HEK293T (cell line): ENCODE measurements around the gene ERN1.

Experiments
- CTCF ChIA-PET: fragments of 350-600 bp; formaldehyde crosslinking; extraction: SDS; loops from one replicate; lab custom pipeline; 2021; ENCODE audit warnings: antibody characterized with exemption, inconsistent platforms; lab: Yijun Ruan, JAX
- POLR2A ChIA-PET: fragments of 350-600 bp; formaldehyde crosslinking; extraction: SDS; loops from one replicate; lab custom pipeline; 2020; ENCODE audit warnings: antibody characterized with exemption, inconsistent platforms; lab: Yijun Ruan, JAX
- DNase-seq: peaks from one replicate; pipeline ENCODE4 v3.0.0; 2012; ENCODE audit warnings: mixed read lengths; ENCODE audit errors: extremely low spot score
- ARNT ChIP-seq: fragments of 450-650 bp; IDR thresholded peaks from 2 replicates; pipeline ENCODE4 v1.6.1; 2017; ENCODE audit warnings: mild to moderate bottlenecking
- BHLHE40 ChIP-seq: fragments of 450-650 bp; IDR thresholded peaks from 2 replicates; pipeline ENCODE4 v1.6.1; 2016; ENCODE audit warnings: mild to moderate bottlenecking, moderate library complexity, borderline replicate concordance
- CTBP1 ChIP-seq: fragments of 450-650 bp; IDR thresholded peaks from 2 replicates; pipeline ENCODE4 v1.6.1; 2016; ENCODE audit warnings: borderline replicate concordance
- ELF4 ChIP-seq: fragments of 450-650 bp; IDR thresholded peaks from 2 replicates; pipeline ENCODE4 v1.6.1; 2017; ENCODE audit warnings: antibody characterized with exemption
- FOXA1 ChIP-seq: fragments of 450-650 bp; IDR thresholded peaks from 2 replicates; pipeline ENCODE4 v1.6.1; 2016; ENCODE audit warnings: mild to moderate bottlenecking
- FOXK2 ChIP-seq: fragments of 450-650 bp; IDR thresholded peaks from 2 replicates; pipeline ENCODE4 v1.6.1; 2016; ENCODE audit warnings: mild to moderate bottlenecking
- FOXM1 ChIP-seq: fragments of 450-650 bp; IDR thresholded peaks from 2 replicates; pipeline ENCODE4 v1.6.1; 2017; ENCODE audit warnings: mild to moderate bottlenecking, borderline replicate concordance
- HDGF ChIP-seq: fragments of 450-650 bp; IDR thresholded peaks from 2 replicates; pipeline ENCODE4 v1.6.1; 2017; ENCODE audit warnings: antibody characterized with exemption, borderline replicate concordance
- L3MBTL2 ChIP-seq: fragments of 450-650 bp; conservative IDR thresholded peaks from 2 replicates; pipeline ENCODE4 v1.6.1; 2016; ENCODE audit warnings: mild to moderate bottlenecking
- LEF1 ChIP-seq: fragments of 450-650 bp; IDR thresholded peaks from 2 replicates; pipeline ENCODE4 v1.6.1; 2017; ENCODE audit warnings: mild to moderate bottlenecking, borderline replicate concordance
- NFRKB ChIP-seq: fragments of 450-650 bp; IDR thresholded peaks from 2 replicates; pipeline ENCODE4 v1.6.1; 2016; ENCODE audit warnings: mild to moderate bottlenecking, moderate library complexity
- SP1 ChIP-seq: fragments of 450-650 bp; IDR thresholded peaks from 2 replicates; pipeline ENCODE4 v1.6.1; 2017
- SUZ12 ChIP-seq: fragments of 450-650 bp; IDR thresholded peaks from 2 replicates; pipeline ENCODE4 v1.6.1; 2016; ENCODE audit warnings: mild to moderate bottlenecking
- TARDBP ChIP-seq: fragments of 450-650 bp; IDR thresholded peaks from 2 replicates; pipeline ENCODE4 v1.6.1; 2016
- ZNF384 ChIP-seq: fragments of 450-650 bp; IDR thresholded peaks from 2 replicates; pipeline ENCODE4 v1.6.1; 2016
- TF ChIP-seq, protein P1 (sequence below): fragments of 450-650 bp; IDR thresholded peaks from 2 replicates; pipeline ENCODE4 v1.6.1; 2016

The ERN1 gene

DNA sequence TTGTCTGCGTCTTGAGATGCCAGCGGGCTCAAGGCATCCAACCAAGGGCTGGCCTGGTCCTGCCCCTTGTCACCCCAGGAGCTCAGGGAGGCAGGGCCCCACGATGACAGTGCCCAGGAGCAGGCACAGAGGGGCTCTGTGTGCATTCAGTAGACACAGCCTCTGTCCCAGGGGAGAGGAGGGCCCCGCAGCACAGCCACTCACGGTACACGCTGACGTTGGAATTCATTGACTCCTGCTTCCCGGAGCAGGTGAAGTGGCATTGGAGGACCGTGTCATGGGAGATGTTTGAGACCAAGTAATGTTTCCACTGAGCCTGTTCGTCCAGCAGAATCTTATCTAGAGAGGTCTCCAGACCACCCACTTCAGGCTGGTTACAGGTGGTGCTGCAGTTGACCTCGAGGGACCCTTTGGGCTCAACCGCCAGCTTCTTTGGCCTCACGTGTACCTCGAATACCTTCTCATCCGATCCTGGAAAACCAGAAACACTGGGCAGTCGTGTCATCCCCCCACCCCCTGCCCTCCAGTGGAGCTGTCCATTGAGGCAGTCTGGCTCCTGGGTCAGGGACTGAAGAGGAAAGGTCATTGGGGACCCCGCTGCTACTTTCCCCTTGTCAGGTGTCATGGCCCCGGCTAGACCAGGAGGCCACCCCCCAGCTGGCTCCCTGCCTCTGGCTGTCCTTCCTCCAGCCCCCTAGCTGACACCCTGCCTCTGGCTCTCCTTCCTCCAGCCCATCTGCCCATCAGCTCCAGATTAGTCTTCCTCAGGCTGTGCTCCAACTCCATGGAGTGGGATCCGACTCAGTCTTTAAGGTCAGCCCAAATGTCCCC, 124.8 kb downstream of the ERN1 start:
- no peak for TF ChIP-seq NFRKB
- no peak for TF ChIP-seq ELF4
- TF ChIP-seq ARNT, result no peak
- no peak for TF ChIP-seq CTBP1
- TF ChIP-seq LEF1, result no peak
- no peak for TF ChIP-seq SUZ12
- TF ChIP-seq BHLHE40, result no peak
- TF ChIP-seq FOXA1, result no peak
- no peak for TF ChIP-seq L3MBTL2
- TF ChIP-seq ZNF384, result no peak
- no peak for TF ChIP-seq FOXM1
- TF ChIP-seq SP1, result no peak
- no peak for TF ChIP-seq HDGF
- no peak for TF ChIP-seq FOXK2
- no peak for TF ChIP-seq TARDBP
- TF ChIP-seq, protein P1, sequence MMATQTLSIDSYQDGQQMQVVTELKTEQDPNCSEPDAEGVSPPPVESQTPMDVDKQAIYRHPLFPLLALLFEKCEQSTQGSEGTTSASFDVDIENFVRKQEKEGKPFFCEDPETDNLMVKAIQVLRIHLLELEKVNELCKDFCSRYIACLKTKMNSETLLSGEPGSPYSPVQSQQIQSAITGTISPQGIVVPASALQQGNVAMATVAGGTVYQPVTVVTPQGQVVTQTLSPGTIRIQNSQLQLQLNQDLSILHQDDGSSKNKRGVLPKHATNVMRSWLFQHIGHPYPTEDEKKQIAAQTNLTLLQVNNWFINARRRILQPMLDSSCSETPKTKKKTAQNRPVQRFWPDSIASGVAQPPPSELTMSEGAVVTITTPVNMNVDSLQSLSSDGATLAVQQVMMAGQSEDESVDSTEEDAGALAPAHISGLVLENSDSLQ, result no peak
- no peak for DNase-seq
- CTCF ChIA-PET, result interaction anchor here (0.6 to 2.1 kb wide), 3 partner anchors 12 to 118 kb away, joined by 3 to 6 read pairs (median 3); no protein-coding TSS in a partner anchor
- POLR2A ChIA-PET, result interaction anchor here (1.1 to 1.7 kb wide), 2 partner anchors 10 to 20 kb away, joined by 3 to 6 read pairs; no protein-coding TSS in a partner anchor

DNA sequence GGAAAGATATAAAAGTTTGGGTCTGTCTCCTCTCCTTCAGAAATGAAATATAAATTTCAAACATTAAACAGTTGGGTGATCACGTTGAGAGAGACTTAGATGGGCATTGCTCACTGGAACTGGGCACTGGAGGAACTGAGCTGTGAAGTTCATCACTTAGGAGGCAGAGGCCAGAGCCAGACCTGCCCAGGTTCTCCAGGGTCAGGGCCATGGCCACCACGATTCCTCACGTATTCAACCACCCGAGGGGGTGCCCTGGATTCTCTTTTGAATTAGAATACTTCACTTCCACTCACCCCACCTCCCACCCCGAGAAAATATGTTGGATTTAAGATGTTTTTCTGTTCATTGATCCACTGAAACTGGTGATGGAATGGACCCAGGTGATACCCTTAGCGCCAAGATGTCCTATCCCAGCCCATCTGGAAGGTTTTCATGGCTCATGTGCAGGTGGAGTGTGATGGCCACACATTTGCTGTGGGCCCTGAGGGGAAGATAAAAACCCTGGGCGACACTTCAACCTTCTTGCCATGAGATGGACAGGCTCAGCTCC, 125.7 kb downstream of the ERN1 start:
- CTCF ChIA-PET, result no interaction called here

DNA sequence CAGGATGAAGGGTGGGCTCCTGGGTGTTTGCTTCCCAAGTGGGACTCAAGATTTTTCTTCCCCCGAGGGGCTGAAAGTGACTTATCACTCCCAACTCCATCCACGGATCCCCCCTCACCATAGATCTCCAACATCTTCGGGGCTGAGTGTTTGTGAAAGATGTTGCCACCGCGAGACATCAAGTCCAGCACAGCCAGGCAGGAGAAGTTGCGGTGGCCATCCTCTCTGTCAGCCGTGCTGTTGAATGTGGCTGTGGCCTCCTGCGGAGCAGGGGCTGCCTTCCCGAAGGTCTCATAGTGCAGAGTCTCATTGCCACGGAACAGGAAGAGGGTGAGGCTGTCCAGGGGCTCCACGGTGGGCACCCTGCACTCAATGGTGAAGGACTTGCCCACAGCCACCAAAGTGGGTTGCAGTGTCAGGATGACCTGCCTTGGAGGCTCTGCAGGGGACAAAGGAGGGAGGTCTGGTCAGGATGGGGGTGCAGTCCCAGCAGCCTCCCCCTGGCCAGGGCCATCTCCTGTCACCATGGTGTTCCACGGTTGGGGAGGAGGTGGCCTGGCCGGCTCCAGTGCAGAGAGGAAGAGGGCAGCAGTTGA, 126.3 kb downstream of the ERN1 start:
- ChIA-PET CTCF (no interaction called here), POLR2A (no interaction called here)
- TF ChIP-seq FOXK2, result no peak
- TF ChIP-seq HDGF, result no peak
- no peak for TF ChIP-seq BHLHE40
- no peak for TF ChIP-seq LEF1
- no peak for TF ChIP-seq FOXM1
- TF ChIP-seq CTBP1, result no peak
- no peak for TF ChIP-seq NFRKB
- DNase-seq, result no peak

More for the DNA sequence above, 125.7 kb downstream of the ERN1 start:
- DNase-seq, result no peak
- no peak for TF ChIP-seq SUZ12
- TF ChIP-seq HDGF, result no peak
- TF ChIP-seq CTBP1, result no peak
- TF ChIP-seq, protein P1, result no peak
- no peak for TF ChIP-seq ARNT
- TF ChIP-seq NFRKB, result no peak
- no peak for TF ChIP-seq L3MBTL2
- no peak for TF ChIP-seq FOXM1
- TF ChIP-seq SP1, result no peak
- POLR2A ChIA-PET, result no interaction called here

DNA sequence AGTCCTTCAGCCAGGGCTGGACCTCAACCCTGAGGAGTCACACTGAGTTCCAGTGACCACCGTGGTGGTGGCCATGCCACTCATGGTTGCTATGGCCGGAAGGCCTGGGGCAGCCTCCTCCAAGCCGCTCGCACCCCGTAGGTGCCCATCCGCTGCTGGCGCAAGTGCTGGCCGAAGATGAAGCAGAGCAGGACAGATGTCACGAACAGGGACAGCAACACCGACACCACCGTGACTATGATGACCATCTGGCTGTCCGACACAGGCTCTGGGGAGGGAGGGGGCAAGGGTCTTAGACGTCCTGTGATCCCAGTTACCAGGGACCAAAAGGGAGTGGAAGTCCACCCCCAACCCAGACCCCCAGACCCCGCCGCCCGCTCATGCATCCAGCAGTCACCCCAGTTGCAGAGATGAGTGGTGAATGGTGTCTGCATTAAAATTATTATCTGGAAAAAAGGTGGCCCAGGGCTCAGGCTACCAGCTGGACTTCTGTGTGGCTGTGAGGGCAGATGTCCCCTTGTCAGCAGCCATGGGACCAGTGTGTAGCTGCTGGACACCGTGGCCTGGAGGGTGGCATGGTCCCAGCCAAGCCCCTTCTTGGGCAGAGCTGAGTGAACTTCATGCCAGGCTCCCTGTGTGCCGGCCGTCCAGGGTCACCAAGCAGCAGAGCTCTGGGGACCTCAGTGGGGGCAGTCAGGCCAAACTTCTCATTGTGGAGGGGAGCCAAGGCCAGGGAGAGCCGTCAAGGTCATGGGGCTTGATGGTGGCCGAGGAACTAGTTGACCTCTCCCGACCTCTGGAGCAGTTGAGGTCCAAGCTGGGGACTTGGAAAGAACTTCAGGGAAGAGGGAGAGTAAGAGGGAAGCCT, 127.1 kb downstream of the ERN1 start:
- DNase-seq, result no peak
- no peak for TF ChIP-seq ARNT
- no peak for TF ChIP-seq LEF1
- TF ChIP-seq NFRKB, result no peak
- no peak for TF ChIP-seq HDGF
- TF ChIP-seq BHLHE40, result no peak
- no peak for TF ChIP-seq SUZ12
- no peak for TF ChIP-seq L3MBTL2
- TF ChIP-seq FOXK2, result no peak
- POLR2A ChIA-PET, result no interaction called here
- CTCF ChIA-PET, result interaction anchor here (1.1 to 1.3 kb wide), 2 partner anchors 13 to 26 kb away, joined by 3 to 5 read pairs; no protein-coding TSS in a partner anchor

DNA sequence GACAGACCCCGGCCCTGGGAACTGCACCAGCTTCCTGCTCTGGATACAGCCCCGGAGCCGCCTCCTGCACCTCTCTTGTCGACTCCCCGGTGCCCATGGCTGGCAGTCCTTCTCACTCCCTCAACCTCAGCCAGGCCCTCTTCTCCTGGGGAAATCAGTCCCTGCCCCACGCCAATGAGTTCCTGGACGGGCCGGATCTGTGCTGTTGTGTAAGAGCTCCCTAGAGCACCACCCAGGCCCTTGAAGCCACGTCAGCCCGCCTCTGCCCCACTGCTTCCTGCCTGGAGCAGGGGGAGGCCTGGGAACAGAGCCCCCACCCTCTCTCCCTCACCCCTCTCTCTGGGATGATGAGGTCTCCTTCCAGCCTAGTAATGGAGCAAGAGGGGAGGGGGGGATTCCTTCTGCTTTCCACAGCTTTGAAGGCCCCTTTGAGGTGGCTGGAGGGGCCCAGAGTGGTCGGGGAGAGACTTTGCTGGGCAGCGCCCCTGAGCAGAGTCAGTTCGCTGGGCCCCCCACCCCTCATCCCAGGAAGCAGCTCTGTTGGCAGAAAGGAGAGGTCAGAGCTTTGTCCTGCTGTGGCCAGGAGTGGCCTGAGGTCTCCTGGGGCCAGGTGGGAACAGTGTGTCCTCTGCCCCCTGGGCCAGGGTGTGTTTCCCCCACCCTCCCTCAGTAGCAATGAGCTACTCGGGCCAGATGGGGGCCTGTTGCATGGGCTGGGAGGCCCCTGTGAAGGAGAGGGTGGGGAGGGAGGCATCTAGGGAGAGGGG, 128.0 kb downstream of the ERN1 start:
- TF ChIP-seq FOXM1 (no peak), FOXA1 (no peak), ZNF384 (no peak), L3MBTL2 (no peak), HDGF (no peak), BHLHE40 (no peak), ELF4 (no peak), NFRKB (no peak), FOXK2 (no peak), SP1 (no peak), TARDBP (no peak)
- TF ChIP-seq, protein P1, result no peak
- DNase-seq, result no peak
- POLR2A ChIA-PET, result no interaction called here
- CTCF ChIA-PET, result interaction anchor here (0.7 to 1.3 kb wide), 3 partner anchors 12 to 40 kb away, joined by 3 to 5 read pairs (median 3); no protein-coding TSS in a partner anchor
